Activated T-cell treated with anti-CD3 and anti-CD28 coated beads, Interleukin-2, amount 50 U/mL, for 72 hours (primary cell): Measurements from ENCODE around the gene CLBA1. TPM values are rescaled to one million over a fixed set of nuclear protein-coding genes. Genes with fewer than 3 reads are reported as not detected.

Experiments
- ATAC-seq, 2 donors: fragments of 150-1000 bp; cut with Tn5 transposase; replicated peaks in 1 of 2; 2 replicates each; pipeline ENCODE4 v1.10.0; 2021; ENCODE audit warnings: moderate library complexity in 2 of 2, mild to moderate bottlenecking in 1 of 2
- DNase-seq, 2 donors: peaks; one replicate each; pipeline ENCODE4 v3.0.0; 2021 to 2022; ENCODE audit warnings: mixed read lengths in 1 of 2
- H3K27ac Mint-ChIP-seq: one replicate; pipeline ENCODE4 v1.8.0; 2022; ENCODE audit warnings: mild to moderate bottlenecking, moderate library complexity, mixed read lengths
- H3K27me3 Mint-ChIP-seq: one replicate; pipeline ENCODE4 v1.8.0; 2022; ENCODE audit warnings: low read depth, mixed read lengths
- H3K36me3 Mint-ChIP-seq, 2 donors: one replicate each; pipeline ENCODE4 v1.8.0; 2022; ENCODE audit warnings: mixed read lengths in 2 of 2, mild to moderate bottlenecking in 1 of 2; ENCODE audit not compliant: insufficient read depth in 2 of 2
- H3K4me1 Mint-ChIP-seq: one replicate; pipeline ENCODE4 v1.8.0; 2022; ENCODE audit warnings: low read depth, mixed read lengths
- H3K4me3 Mint-ChIP-seq, 2 donors: one replicate each; pipeline ENCODE4 v1.8.0; 2022; ENCODE audit warnings: mild to moderate bottlenecking in 2 of 2, mixed read lengths in 2 of 2, moderate library complexity in 2 of 2
- H3K9me3 Mint-ChIP-seq, 2 donors: one replicate each; pipeline ENCODE4 v1.8.0; 2022; ENCODE audit warnings: mixed read lengths in 2 of 2
- total RNA-seq, 2 donors: library from RNA; stranded (reverse); gene quantifications; one replicate each; pipeline ENCODE4 v1.2.3, GENCODE V29; 2022

The CLBA1 gene
- total RNA-seq, 2 donors from 2014 or later = 0.79 to 0.93 TPM

DNA sequence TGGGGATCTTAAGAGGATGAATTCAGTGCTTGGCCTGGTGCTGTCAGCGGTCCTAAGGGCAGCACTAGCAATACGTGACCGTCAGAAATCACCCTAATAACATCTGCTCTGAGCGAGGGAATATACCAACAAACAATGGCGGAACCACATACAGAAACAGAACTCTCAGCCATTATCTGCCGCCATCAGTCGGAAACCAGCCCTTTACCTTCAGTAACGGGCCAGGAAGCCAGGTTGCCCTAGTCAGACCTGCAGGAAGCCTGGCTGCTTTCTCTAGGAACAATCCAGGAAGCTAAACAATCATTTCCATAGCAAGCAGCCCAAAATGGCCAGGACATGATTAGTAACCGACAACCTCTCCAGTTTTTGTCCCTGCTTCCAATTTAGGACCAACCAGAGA is 29.7 kb downstream of the CLBA1 start:
- H3K27ac Mint-ChIP-seq = peak overlapping the region; percentile 11
- ATAC-seq (no peak), DNase-seq (no peak)
- H3K9me3 Mint-ChIP-seq = no peaks in the 10 kb centered on the region
- H3K4me3 Mint-ChIP-seq = peak overlapping the region; percentile 54 to 91
- H3K36me3 Mint-ChIP-seq = peaks cover 4 to 25% of the 10 kb centered on the region in 2 donors
- H3K4me1 Mint-ChIP-seq = peaks cover 56% of the 10 kb centered on the region
- no peaks in the 10 kb centered on the region for H3K27me3 Mint-ChIP-seq

GRCh38 chr14:105015905-105016304 is 30.3 kb downstream of the CLBA1 start:
- no peaks in the 10 kb centered on the region for H3K9me3 Mint-ChIP-seq
- no peaks in the 10 kb centered on the region for H3K27me3 Mint-ChIP-seq
- peaks cover 4 to 25% of the 10 kb centered on the region in 2 donors for H3K36me3 Mint-ChIP-seq
- ATAC-seq (no peak), DNase-seq (no peak)
- H3K4me3 Mint-ChIP-seq = peak overlapping the region; percentile 54 to 91
- peak overlapping the region; percentile 81 for H3K27ac Mint-ChIP-seq
- H3K4me1 Mint-ChIP-seq = peaks cover 56% of the 10 kb centered on the region

DNA sequence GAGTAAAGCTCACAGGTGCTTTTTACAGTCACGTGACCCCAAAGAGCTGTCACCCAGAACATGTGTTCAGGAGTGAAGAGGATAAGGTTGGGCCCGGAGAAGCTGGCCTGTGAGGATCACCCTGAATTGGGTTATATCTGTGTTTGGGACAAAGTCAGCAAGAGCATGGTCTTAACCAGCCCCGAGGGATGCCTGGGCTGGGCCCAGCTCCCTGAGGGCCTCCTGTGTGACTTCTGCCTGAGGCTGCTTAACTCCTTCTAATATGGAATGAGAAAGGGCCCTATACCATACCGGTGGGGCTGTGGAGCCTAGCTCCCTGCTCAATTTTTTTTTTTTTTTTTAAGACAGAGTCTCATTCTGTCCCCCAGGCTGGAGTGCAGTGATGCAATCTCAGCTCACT is 32.8 kb downstream of the CLBA1 start:
- Mint-ChIP-seq H3K4me1 (peaks cover 75% of the 10 kb centered on the region), H3K27me3 (no peaks in the 10 kb centered on the region), H3K36me3 (peaks cover 6 to 23% of the 10 kb centered on the region in 2 donors), H3K9me3 (no peaks in the 10 kb centered on the region), H3K27ac (peak overlapping the region; percentile 63), H3K4me3 (peak overlapping the region; percentile 91 to 97)
- ATAC-seq (no peak), DNase-seq (no peak)

DNA sequence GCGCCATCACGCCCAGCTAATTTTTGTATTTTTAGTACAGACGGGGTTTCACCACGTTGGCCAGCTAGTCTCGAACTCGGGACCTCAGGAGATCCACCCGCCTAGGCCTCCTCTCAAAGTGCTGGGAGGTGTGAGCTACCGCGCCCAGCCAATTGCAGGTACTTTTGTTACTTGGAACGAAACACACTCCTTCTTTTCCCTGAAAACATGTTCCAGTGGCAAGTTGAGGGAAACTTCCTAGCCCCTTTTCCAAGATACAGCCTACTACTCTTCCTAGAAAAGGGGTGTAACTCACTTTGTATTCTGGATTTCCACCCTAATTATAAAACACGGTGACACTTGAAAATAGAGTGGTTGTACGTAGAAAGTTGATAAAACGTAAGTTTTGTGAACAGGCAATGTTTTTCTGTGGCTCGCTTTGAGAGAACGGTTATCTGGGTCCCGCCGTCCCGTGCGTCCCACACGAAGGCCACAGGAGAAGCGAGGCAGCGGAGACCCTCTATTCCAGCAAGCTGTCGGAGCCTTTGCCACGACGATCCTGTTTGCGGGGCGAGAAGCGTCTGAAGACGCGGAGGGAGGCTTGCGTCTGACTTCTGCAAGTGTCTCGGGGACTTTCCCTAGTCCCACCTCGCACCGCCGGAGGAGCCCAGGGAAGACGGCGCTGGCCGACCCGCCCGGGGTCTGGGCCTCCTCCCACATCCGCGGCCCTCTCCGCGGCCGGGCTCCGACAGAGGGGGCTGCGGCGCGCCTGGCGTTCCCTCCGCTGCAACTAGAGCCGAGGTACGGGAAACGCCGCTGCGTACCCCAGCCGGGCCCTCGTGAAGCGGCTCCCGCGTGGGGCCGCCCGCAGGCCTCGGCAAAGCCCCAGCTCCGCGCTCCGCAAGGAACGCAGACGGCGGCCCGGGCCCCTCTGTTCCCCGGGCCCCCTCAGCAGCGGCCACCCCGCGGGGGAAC is 34.5 kb downstream of the CLBA1 start:
- Mint-ChIP-seq H3K27me3 (no peaks in the 10 kb centered on the region), H3K36me3 (peaks cover 6 to 19% of the 10 kb centered on the region in 2 donors), H3K4me3 (peak overlapping the region; percentile 91 to 97), H3K9me3 (no peaks in the 10 kb centered on the region), H3K27ac (peak overlapping the region; percentile 87), H3K4me1 (peaks cover 81% of the 10 kb centered on the region)
- DNase-seq = peak; percentile 65 to 69
- ATAC-seq = peak; percentile 13 to 23

GRCh38 chr14:105020815-105021655 is 35.4 kb downstream of the CLBA1 start, which contains the start of gene CDCA4:
CDCA4 (minus strand) TSS chr14:105021083; CDS start chr14:105011929, 9,154 bp downstream.
- H3K4me3 Mint-ChIP-seq = peak within 1 kb of the TSS; percentile 98
- H3K36me3 Mint-ChIP-seq = peaks cover 8 to 16% of the 10 kb centered on the region in 2 donors
- H3K27me3 Mint-ChIP-seq = no peaks in the 10 kb centered on the region
- H3K4me1 Mint-ChIP-seq = peaks cover 81% of the 10 kb centered on the region
- H3K27ac Mint-ChIP-seq = peak within 1 kb of the TSS; percentile 87
- ATAC-seq (peak; percentile 81 to 85), DNase-seq (peak; percentile 99)
- peaks cover 0 to 1% of the 10 kb centered on the region in 2 donors for H3K9me3 Mint-ChIP-seq

DNA sequence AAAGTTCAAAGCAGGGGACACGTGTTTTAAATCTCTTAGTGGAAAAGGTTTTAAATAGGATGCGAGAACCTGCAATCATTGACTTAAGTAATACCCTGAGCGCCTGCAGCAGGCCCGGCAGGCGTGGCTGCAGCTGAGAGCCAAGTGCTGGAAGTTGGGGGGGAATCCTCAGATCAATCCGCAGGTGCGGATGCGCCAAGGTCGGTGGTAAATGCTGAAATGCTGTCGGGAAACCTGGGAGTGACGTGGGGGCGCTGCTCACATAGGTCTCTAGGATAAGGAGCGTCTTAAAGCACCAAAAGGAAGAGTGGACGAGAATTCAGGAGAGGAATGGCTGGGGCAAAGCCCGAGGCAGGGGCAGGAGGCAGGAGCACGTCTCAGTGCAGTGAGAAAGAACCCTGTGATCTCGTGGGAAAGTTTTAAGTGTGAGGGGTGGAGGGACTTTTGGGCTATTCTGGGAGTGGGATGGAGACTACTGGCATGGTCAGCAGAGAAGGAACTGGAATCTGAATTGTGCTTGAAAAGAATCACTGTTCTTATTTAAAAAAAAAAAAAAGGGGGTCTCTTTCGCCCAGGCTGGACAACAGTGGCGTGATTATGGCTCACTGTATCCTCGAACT is 36.2 kb downstream of the CLBA1 start:
- Mint-ChIP-seq H3K4me3 (peak overlapping the region; percentile 98), H3K4me1 (peaks cover 81% of the 10 kb centered on the region), H3K27me3 (no peaks in the 10 kb centered on the region), H3K27ac (peak overlapping the region; percentile 61), H3K36me3 (peaks cover 8 to 10% of the 10 kb centered on the region in 2 donors), H3K9me3 (peaks cover 0 to 3% of the 10 kb centered on the region in 2 donors)
- ATAC-seq (no peak), DNase-seq (peak; percentile 25 to 40)

GRCh38 chr14:105022276-105022670 is 36.7 kb downstream of the CLBA1 start:
- DNase-seq (no peak), ATAC-seq (no peak)
- Mint-ChIP-seq H3K36me3 (peaks cover 8 to 11% of the 10 kb centered on the region in 2 donors), H3K4me3 (peak overlapping the region; percentile 98), H3K4me1 (peaks cover 81% of the 10 kb centered on the region), H3K9me3 (peaks cover 0 to 3% of the 10 kb centered on the region in 2 donors), H3K27ac (peak overlapping the region; percentile 61), H3K27me3 (no peaks in the 10 kb centered on the region)

DNA sequence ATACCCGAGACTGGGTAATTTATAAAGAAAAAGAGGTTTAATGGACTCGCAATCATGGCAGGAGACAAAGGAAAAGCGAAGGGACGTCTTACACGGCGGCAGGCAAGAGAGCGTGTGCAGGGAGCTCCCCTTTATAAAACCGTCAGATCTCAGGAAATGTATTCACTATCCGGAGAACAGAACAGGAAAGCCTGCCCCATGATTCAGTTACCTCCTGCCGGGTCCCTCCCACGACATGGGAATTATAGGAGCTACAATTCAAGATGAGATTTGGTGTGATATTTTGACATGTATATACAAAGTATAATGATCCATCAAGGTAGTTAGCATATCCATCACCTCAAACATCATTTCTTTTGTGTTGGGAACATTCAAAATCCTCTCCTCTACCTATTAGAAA is 37.6 kb downstream of the CLBA1 start:
- Mint-ChIP-seq H3K27me3 (no peaks in the 10 kb centered on the region), H3K4me3 (peak overlapping the region in 1 of 2 donors; percentile 98), H3K36me3 (peaks cover 8 to 10% of the 10 kb centered on the region in 2 donors)

DNA sequence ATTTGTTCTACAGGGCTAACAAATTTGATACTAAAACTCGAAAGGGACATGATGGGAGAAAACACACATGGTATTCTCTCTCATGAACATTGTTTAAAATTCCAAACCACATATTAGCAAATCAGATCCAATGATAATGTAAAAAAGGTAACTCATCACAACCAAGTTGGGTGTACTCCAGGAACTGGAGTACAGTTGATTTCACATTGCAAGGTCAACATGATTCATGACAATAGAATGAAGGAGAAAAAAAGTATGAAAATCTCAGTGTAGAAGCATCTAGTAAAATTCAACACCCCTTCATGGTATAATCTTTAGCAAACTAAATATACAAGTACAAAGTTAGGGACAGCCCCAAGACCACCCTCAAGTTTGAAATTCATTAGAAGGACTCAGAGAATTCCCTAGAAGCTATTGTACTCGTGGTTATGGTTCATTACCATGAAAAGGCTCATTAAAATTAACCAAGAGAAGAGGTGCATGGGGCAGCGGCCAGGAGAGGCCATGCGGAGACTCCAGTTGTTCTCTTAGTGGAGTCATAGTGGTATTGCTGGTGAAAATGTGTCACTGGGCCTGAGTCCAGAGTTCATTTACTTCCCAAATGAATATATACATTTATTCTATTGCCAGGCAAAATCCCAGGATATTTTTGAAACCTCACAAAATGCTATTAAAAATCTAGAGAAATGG is 38.3 kb downstream of the CLBA1 start:
- H3K4me3 Mint-ChIP-seq = peak overlapping the region in 1 of 2 donors; percentile 59
- H3K4me1 Mint-ChIP-seq = peaks cover 64% of the 10 kb centered on the region
- peak overlapping the region; percentile 51 for H3K27ac Mint-ChIP-seq
- peaks cover 7% of the 10 kb centered on the region in 2 donors for H3K36me3 Mint-ChIP-seq
- DNase-seq = no peak
- no peaks in the 10 kb centered on the region for H3K27me3 Mint-ChIP-seq
- peaks cover 0 to 3% of the 10 kb centered on the region in 2 donors for H3K9me3 Mint-ChIP-seq
- ATAC-seq = no peak

More for the DNA sequence above, 37.6 kb downstream of the CLBA1 start:
- no peak for ATAC-seq
- H3K9me3 Mint-ChIP-seq = peaks cover 0 to 3% of the 10 kb centered on the region in 2 donors
- H3K4me1 Mint-ChIP-seq = peaks cover 72% of the 10 kb centered on the region
- no peak for DNase-seq
- H3K27ac Mint-ChIP-seq = peak overlapping the region; percentile 55

GRCh38 chr14:105025429-105025828 is 39.8 kb downstream of the CLBA1 start:
- peaks cover 0 to 3% of the 10 kb centered on the region in 2 donors for H3K9me3 Mint-ChIP-seq
- H3K36me3 Mint-ChIP-seq = peaks cover 4 to 6% of the 10 kb centered on the region in 2 donors
- peak overlapping the region; percentile 53 to 78 for H3K4me3 Mint-ChIP-seq
- no peak for ATAC-seq
- DNase-seq = no peak
- peak overlapping the region; percentile 95 for H3K27ac Mint-ChIP-seq
- peaks cover 54% of the 10 kb centered on the region for H3K4me1 Mint-ChIP-seq
- H3K27me3 Mint-ChIP-seq = no peaks in the 10 kb centered on the region

DNA sequence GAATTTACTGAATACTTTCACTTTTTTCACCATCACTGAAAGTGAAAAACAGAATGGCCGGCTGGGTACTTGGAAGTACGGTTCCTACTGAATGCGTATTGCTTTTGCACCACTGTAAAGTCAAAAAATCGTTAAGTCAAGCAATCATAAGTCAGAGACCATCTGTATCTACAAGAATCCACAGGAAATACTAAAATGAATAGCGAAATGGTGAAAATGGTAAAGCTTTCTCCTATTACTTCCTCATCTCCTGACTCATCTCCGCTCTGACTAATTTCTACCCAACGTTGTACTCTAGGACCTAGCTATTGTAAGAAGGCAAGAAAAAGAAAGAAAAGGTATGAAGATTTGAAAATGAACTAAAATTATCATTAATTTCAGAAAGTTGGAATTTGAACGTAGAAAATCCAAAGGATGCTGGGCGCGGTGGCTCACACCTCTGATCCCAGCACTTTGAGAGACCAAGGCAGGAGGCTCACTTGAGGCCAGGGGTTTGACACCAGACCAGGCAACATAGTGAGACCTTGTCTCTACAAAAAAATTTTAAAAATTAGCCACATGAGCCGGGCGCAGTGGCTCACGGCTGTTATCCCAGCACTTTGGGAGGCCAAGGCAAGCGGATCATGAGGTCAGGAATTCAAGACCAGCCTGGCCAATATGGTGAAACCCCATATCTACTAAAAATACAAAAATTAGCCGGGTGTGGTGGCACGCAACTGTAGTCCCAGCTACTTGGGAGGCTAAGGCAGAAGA is 40.6 kb downstream of the CLBA1 start:
- H3K27me3 Mint-ChIP-seq = no peaks in the 10 kb centered on the region
- H3K36me3 Mint-ChIP-seq = peaks cover 4 to 6% of the 10 kb centered on the region in 2 donors
- H3K4me1 Mint-ChIP-seq = peaks cover 54% of the 10 kb centered on the region
- ATAC-seq = peak; percentile 57
- H3K27ac Mint-ChIP-seq = peak overlapping the region; percentile 95
- DNase-seq = peak; percentile 39 to 51
- peaks cover 0 to 3% of the 10 kb centered on the region in 2 donors for H3K9me3 Mint-ChIP-seq
- peak overlapping the region; percentile 53 to 78 for H3K4me3 Mint-ChIP-seq
